Panc1 (cell line): ENCODE measurements around the gene HEYL. TPM values are rescaled to one million over a fixed set of nuclear protein-coding genes. Genes with fewer than 3 reads are reported as not detected.

Experiments used
- ATAC-seq: fragments of 200-7000 bp; cut with Tn5 transposase; 2 replicates; pipeline ENCODE4 v1.9.1; 2020; ENCODE audit warnings: mild to moderate bottlenecking, moderate library complexity
- BruUV-seq: library from RNA; stranded (reverse); fragments of 400-500 nt; replicated peaks from 2 replicates; lab custom pipeline; 2021; lab: Mats Ljungman, UMichigan
- CTCF ChIA-PET: fragments of 300-600 bp; sonication (Branson Sonifier 250); formaldehyde crosslinking; loops from one replicate; lab custom pipeline; 2022; ENCODE audit warnings: antibody characterized with exemption; lab: Charles Lee
- POLR2A ChIA-PET: fragments of 300-600 bp; sonication (Branson Sonifier 250); formaldehyde crosslinking; loops from one replicate; lab custom pipeline; 2022; ENCODE audit warnings: antibody characterized with exemption; lab: Charles Lee
- DNase-seq: peaks from one replicate; pipeline ENCODE4 v3.0.0-alpha.2; 2010; ENCODE audit warnings: low read depth, low spot score
- H3K27ac ChIP-seq: 2 replicates; pipeline ENCODE4 v1.5.1; 2011; ENCODE audit warnings: mild to moderate bottlenecking, low read length, inconsistent platforms
- H3K27me3 ChIP-seq: fragments of 200-500 bp; sonication (Bioruptor generic); 2 replicates; pipeline ENCODE4 v1.6.0; 2014; ENCODE audit warnings: low read length, inconsistent platforms; ENCODE audit not compliant: control insufficient read depth, insufficient read depth
- H3K36me3 ChIP-seq: fragments of 200-500 bp; sonication (Bioruptor generic); 2 replicates; pipeline ENCODE4 v1.5.1; 2014; ENCODE audit warnings: inconsistent platforms, mild to moderate bottlenecking, low read length, moderate library complexity; ENCODE audit not compliant: control insufficient read depth, insufficient read depth
- H3K4me1 ChIP-seq: 2 replicates; pipeline ENCODE4 v1.5.1; 2011; ENCODE audit warnings: inconsistent platforms, mild to moderate bottlenecking, low read length, moderate library complexity; ENCODE audit not compliant: control insufficient read depth, insufficient read depth
- H3K4me3 ChIP-seq, 2 experiments: 2 replicates each; pipeline ENCODE4 v1.5.1; 2011 to 2012; ENCODE audit warnings: low read depth in 2 of 2, low read length in 2 of 2, mild to moderate bottlenecking in 2 of 2, inconsistent platforms in 1 of 2, moderate library complexity in 1 of 2
- H3K9me3 ChIP-seq: fragments of 200-500 bp; sonication (Bioruptor generic); 2 replicates; pipeline ENCODE4 v1.5.1; 2014; ENCODE audit warnings: low read depth, mild to moderate bottlenecking, inconsistent platforms, low read length, moderate library complexity; ENCODE audit not compliant: control insufficient read depth, insufficient read depth
- POLR2AphosphoS5 ChIP-seq: IDR thresholded peaks from 2 replicates; pipeline ENCODE4 v1.6.1; 2012; ENCODE audit warnings: mild to moderate bottlenecking, low read depth, low read length, moderate library complexity
- SIN3A ChIP-seq: IDR thresholded peaks from 2 replicates; pipeline ENCODE4 v1.6.1; 2012; ENCODE audit warnings: low read depth, mild to moderate bottlenecking, low read length, moderate library complexity, borderline replicate concordance; ENCODE audit not compliant: insufficient read depth
- TCF7L2 ChIP-seq: IDR thresholded peaks from 2 replicates; pipeline ENCODE4 v1.6.1; 2011; ENCODE audit warnings: mild to moderate bottlenecking, low read depth, low read length, inconsistent platforms
- in situ Hi-C: cut with HindIII; loops from 2 replicates; pipeline ENCODE4 v1.10.0; 2016; ENCODE audit warnings: low sequenced_read_pairs, low pct_unique_long_range_greater_than_20kb
- intact Hi-C: fragments of 100-400 bp; cut with micrococcal nuclease; formaldehyde crosslinking; loops from one replicate; pipeline ENCODE4 v1.10.0; 2022; ENCODE audit not compliant: unreplicated experiment
- total RNA-seq: library from RNA; stranded (reverse); gene quantifications from one replicate; pipeline ENCODE4 v1.2.1, GENCODE V29; 2021; ENCODE audit not compliant: unreplicated experiment
- TF ChIP-seq, protein P1 (sequence below): fragments of 450-650 bp; IDR thresholded peaks from 2 replicates; pipeline ENCODE4 v1.5.1; 2017; ENCODE audit warnings: mild to moderate bottlenecking
- TF ChIP-seq, protein P2 (sequence below), 2 experiments: IDR thresholded peaks; 2 replicates each; pipeline ENCODE4 v1.6.1; 2011 to 2012; ENCODE audit warnings: low read depth in 2 of 2, control low read depth in 1 of 2, low read length in 1 of 2, mild to moderate bottlenecking in 1 of 2, moderate library complexity in 1 of 2; ENCODE audit not compliant: insufficient read depth in 1 of 2

Gene HEYL
- total RNA-seq, 1 experiment from 2014 or later = 2.3 TPM

DNA sequence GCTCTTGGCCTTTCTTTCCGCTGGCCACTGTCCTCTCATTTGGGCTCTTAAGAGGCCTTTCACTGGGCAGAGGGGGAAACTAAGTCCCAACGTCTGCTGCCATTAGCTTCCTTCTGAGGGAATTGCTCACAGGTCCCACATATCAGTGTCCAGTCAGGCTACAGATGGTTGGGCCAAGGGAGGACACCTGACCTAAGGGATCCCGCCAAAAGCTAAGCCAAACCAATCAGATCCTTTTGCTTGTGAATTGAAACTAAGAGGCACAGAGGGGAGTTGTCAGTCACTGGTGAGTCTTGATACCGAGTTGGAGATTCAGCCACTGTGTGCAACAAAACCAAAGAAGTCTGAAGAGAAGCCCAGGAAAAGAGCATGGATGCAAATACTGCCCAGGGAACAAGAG lies 38.2 kb upstream of the HEYL start:
- intact Hi-C loops = no loop called here
- no peaks in the 10 kb centered on the region for H3K9me3 ChIP-seq
- DNase-seq = no peak
- no TSS peak for BruUV-seq
- ATAC-seq = no peak
- in situ Hi-C loops = no loop called here
- ChIA-PET CTCF (no interaction called here), POLR2A (no interaction called here)
- H3K4me3 ChIP-seq = no peak overlapping the region
- H3K27ac ChIP-seq = no peak overlapping the region
- H3K4me1 ChIP-seq = no peaks in the 10 kb centered on the region
- TF ChIP-seq SIN3A = no peak
- no peak for TF ChIP-seq POLR2AphosphoS5
- TF ChIP-seq TCF7L2 = no peak
- TF ChIP-seq, protein P1, sequence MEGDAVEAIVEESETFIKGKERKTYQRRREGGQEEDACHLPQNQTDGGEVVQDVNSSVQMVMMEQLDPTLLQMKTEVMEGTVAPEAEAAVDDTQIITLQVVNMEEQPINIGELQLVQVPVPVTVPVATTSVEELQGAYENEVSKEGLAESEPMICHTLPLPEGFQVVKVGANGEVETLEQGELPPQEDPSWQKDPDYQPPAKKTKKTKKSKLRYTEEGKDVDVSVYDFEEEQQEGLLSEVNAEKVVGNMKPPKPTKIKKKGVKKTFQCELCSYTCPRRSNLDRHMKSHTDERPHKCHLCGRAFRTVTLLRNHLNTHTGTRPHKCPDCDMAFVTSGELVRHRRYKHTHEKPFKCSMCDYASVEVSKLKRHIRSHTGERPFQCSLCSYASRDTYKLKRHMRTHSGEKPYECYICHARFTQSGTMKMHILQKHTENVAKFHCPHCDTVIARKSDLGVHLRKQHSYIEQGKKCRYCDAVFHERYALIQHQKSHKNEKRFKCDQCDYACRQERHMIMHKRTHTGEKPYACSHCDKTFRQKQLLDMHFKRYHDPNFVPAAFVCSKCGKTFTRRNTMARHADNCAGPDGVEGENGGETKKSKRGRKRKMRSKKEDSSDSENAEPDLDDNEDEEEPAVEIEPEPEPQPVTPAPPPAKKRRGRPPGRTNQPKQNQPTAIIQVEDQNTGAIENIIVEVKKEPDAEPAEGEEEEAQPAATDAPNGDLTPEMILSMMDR = no peak
- TF ChIP-seq, protein P2, sequence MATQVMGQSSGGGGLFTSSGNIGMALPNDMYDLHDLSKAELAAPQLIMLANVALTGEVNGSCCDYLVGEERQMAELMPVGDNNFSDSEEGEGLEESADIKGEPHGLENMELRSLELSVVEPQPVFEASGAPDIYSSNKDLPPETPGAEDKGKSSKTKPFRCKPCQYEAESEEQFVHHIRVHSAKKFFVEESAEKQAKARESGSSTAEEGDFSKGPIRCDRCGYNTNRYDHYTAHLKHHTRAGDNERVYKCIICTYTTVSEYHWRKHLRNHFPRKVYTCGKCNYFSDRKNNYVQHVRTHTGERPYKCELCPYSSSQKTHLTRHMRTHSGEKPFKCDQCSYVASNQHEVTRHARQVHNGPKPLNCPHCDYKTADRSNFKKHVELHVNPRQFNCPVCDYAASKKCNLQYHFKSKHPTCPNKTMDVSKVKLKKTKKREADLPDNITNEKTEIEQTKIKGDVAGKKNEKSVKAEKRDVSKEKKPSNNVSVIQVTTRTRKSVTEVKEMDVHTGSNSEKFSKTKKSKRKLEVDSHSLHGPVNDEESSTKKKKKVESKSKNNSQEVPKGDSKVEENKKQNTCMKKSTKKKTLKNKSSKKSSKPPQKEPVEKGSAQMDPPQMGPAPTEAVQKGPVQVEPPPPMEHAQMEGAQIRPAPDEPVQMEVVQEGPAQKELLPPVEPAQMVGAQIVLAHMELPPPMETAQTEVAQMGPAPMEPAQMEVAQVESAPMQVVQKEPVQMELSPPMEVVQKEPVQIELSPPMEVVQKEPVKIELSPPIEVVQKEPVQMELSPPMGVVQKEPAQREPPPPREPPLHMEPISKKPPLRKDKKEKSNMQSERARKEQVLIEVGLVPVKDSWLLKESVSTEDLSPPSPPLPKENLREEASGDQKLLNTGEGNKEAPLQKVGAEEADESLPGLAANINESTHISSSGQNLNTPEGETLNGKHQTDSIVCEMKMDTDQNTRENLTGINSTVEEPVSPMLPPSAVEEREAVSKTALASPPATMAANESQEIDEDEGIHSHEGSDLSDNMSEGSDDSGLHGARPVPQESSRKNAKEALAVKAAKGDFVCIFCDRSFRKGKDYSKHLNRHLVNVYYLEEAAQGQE (IDR thresholded peaks at IDR 0.05; ENCODE audit: insufficient read depth in 1 of 2, low read depth in 2 of 2, low read length in 1 of 2) = no peak
- no peaks in the 10 kb centered on the region; the same call in 1 of the 2 replicates for H3K27me3 ChIP-seq
- no peaks in the 10 kb centered on the region for H3K36me3 ChIP-seq

DNA sequence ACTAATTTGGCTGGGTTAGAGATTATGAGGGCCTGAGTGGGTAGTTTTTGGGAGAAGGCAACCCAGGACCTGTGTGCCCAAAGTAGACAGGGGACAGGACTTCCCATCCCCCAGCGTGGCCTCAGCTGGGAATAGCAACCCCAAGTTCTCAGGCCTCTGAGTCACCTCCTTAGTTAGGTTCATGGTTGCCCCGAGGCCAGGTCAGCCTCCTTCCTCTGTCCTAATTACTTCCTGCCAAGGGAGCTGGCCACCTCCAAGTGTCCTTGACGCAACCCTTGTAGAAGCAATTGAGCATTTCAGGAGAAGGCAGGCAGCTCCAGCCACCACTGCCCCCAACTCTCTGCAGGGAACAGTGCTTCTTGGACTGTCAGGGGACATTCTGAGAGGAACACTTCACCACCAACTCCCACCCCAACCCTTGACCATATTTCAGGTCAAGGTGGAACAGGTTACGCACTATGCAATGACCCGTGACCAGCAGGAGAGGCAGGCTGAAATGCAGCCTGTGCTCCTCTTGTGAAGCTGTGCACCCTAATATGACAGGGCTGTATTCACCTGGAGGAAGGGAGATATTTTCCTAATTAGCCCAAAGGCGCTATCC lies 37.6 kb upstream of the HEYL start:
- ChIA-PET CTCF (no interaction called here), POLR2A (no interaction called here)
- Histone ChIP-seq H3K4me3 (no peak overlapping the region), H3K27ac (no peak overlapping the region), H3K36me3 (no peaks in the 10 kb centered on the region), H3K9me3 (no peaks in the 10 kb centered on the region), H3K4me1 (no peaks in the 10 kb centered on the region), H3K27me3 (peaks cover 2% of the 10 kb centered on the region)
- DNase-seq = no peak
- in situ Hi-C loops (no loop called here), intact Hi-C loops (no loop called here)
- no peak; the same call in 1 of the 2 replicates for ATAC-seq
- TF ChIP-seq POLR2AphosphoS5 = no peak
- no peak for TF ChIP-seq TCF7L2
- TF ChIP-seq, protein P2 (IDR thresholded peaks at IDR 0.05; ENCODE audit: insufficient read depth in 1 of 2, low read depth in 2 of 2, low read length in 1 of 2) = no peak
- TF ChIP-seq, protein P1 = no peak
- TF ChIP-seq SIN3A = no peak
- BruUV-seq = no TSS peak
